Activated CD8-positive, alpha-beta memory T cell treated with anti-CD3 and anti-CD28 coated beads for 24 hours (primary cell): ENCODE results near the gene RSPO3.

ENCODE experiments used
- DNase-seq: peaks from one replicate; pipeline ENCODE4 v3.0.0-alpha.2; 2020

Gene RSPO3

DNA sequence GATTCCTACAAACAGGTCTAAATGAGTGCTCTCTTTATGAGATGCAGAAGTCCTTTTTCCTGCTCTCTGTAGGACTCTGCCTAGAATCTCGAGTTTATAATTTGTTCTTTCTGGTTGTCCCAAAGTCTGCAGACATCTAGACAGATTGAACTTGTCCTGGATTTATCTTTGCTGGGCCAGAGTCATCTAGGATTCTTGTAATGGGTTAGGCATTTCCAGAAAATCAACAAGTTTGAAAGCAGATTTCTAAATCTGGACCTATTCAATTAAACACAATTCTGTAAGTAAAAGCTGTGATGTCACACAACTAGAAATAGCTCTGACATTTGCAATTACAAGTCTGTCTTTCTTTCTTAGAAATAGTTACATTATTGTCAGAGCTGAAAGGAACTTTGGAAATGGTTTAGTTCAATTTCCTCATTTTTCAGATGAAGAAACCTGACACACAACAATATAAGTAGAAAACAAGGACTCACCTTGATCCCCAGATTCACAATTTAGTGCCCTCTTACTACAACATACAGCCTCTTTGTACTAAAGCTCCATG, 4.2 kb upstream of the RSPO3 start:
- no peak for DNase-seq

DNA sequence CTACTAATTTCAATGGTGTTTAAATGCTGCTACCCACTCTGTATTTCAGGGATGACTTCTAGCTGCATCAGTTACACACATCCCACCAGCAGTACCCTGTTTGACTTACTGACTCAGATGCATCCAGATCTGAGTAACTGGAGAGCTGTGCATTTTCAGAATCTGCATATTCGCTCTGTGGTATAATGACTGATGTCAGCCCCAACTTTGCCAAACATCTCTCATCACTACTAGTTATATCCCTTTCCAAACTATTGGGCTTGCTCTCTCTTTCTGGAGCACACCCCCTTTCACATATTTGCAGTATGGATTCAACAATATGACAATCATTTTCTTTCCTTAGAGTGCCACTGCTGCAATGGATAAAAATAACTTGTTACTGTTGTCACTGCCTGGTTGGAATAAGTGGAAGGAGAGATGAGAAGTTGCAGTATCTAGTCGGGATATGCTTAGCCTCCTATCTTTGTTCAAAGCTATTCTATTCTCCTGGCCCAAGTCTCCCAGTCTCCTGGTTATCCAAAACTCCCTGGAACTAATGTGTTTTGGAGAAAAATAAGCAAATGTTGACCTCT, 3.3 kb upstream of the RSPO3 start:
- no peak for DNase-seq

DNA sequence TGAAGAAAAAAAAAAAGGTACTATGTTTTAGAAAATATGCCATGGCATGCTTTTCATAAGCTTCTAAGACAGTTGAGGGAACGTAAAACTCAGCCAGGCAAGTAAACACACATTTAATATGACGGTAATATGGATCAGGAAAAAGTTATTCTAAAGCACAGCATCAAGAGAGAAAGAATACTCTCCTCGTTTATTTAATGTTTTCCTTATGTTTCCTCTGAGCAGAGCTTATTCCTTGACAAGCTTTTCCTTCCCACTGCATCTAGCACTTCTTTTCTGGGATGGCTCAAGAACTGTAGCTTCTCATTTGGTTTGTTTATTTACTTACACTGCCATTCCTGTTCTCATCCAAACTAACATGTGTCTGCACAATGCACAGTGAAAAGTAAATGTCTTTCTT, 2.7 kb upstream of the RSPO3 start:
- DNase-seq, result no peak

DNA sequence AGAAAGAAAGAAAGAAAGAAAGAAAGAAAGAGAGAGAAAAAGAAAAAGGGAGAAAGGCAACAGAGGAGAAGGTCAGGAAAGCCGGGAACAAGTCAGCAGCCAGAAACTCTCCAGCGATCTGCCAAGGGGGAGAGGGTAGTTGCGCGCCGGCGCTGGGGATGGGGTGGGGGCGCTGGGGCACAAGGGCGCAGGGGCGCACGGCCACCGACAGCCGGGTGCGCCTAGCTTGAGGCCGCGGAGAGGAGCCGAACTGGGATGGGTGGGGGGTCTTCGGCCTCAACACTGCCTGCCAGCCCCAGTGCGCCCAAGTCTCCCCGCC, 533 bp upstream of the RSPO3 start:
- no peak for DNase-seq

DNA sequence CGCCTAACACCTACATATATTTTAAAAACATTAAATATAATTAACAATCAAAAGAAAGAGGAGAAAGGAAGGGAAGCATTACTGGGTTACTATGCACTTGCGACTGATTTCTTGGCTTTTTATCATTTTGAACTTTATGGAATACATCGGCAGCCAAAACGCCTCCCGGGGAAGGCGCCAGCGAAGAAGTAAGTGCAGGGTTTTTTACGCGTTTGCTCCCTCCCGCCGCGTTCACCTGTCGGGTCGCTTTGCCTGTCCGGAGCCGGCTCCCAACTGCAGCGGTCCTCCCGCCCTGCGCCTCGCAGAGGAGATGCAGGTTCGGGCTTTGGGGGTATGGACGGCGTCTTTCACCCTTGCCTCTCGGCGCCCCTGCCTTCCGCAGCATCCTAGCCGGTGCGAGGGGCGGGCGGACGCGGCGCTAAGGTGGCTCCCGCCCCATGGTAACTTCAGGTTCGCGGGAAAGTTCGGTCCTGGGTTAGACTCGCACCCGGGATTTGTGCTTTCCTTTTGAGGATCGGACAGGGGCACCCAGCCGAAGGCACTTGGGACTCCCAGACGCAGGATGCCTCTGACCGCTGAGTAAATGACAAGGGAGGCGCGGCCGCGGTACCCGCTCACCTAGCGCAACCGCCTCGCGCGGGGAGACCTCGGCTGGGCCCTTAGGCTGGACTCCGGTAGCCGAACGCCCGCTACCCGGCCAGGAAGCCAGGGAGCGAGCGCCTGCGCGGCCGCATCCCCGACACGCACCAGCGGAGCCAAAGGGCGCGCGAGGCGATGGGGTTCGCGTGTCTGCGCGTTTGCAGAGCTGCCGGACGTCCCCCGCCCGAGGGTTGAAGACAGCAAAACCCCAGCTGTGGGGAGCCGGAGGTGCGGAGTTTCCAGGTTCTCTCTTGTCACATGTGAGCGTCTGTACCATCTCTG, 891 bp downstream of the RSPO3 start:
- DNase-seq, result peak; percentile 60

DNA sequence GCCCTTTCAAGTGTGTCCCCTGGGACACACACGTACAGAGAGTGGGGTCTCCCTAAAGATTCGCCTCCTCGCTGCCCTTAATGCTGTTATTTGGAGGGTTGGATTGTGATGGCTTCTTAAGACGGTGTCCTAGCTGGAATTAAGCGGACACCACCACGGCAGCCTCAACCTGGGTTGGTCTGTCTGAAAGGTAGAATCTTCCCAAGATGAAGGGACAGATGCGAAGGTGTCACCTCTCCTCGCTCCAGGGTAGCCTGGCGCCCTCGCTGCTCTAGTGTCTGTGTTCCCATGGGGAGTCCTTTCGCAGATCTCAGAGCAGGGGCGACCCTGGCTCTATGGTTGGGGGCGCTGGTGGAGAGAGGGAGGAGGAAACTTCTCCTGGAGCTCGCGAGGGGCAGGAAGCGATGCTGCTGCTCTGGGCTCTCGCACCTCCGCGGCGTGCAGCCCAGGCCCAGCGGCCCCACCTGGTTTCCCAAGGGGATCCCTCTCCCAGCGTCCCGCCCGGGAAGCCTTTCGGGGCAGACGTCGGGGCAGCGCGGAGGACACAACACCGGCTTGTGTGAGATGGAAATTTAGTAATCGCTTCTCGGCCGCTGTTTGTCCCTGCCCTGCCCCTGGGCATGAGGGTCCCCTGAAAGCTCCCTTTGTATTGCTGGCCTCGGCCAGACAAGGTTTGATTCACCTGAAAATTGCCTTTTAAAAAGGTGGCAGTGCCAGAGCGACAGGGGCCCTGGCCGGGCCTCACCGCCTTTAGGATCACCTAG, 1.7 kb downstream of the RSPO3 start:
- peak; percentile 56 for DNase-seq

DNA sequence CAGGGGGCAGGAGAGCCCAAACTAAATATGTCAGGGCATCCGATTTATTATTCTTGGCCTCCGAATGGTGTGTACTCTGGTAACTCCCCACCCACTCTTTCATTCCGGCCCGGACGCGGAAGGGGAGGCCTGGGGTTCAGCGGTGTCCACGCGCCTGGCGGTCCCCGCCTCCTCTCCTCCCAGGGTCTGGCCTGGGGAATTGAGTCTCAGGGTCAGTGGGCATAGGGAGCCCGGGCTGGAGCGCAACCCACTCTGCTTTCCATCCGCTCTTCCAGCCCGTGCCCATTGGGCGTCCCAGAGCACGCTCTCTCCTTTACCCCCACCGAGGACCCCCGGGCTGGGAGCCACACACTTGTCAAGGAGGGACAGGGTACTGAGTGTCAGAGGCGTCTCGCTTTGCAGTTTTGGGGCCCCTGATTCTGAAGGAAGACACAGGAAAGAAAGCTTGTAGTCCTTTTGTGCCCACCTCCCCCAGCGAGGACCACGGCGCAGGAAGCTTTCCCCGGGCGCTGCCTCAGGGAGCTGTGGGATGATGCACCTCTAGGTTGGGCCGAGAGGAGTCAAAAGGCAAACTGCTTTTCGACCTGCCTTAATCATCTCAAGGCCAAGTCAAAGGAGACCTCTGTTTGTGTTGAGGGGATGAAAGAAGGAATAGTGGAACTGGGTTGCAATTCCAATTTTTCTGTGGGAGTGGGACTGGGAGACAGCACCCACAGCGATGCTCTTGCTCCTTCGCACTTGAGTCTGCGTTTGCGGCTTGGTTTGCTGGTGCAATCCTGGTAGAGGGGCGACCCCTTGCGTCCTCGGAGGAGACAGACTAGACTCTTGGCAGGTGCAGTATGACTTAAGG, 2.5 kb downstream of the RSPO3 start:
- peak; percentile 79 for DNase-seq

DNA sequence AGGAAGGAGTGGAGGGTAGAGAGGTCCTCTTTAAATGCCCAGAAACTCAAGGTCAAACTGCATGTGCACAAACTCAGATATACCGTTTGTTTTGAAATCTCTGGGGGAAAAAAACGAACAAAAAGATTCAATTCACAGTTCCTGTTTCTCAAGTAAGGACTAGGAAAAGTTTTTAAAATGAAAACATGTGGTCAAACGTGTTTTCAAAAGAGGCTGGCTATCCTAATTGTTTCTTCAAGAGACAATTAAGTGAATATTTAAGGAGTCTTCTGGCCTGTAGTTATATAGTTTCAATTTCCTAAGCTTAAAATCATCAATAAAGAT, 3.1 kb downstream of the RSPO3 start:
- DNase-seq, result no peak

DNA sequence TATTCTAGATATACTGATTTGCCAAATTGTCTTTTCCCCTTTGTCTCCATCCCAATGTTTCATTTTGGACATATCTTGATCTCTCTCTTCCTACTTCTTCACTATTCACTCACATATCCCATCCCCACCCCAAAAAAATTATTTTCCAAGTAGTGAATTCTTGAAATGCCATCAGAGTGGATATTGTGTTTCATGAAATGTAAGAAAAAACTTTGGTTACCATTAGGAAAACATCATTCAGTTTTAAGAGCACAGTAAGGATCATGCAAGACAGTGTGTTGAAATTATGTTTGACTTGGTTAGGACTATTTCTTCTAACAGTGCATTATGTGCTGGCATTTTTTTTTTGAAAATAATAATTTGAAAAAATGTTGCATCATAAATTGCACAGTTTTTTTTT, 5.7 kb downstream of the RSPO3 start:
- DNase-seq, result no peak

DNA sequence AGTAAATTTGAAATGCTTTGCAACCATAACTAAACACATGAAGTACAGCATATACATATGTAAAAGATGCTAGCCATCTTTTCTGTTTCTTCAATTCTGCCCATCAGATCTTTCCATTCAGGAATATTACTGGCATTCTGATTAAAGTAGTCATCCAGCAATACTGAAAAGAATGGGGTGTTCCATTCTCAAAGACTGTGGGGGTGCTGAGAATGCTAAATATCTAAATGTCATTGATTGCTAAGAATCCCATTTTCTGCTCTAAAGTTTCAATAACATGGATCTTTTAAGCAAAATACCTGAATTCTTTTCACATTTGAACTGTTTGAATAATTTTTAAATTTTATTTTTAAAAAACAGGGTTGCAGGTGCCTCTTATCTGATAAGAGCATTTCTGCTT, 6.2 kb downstream of the RSPO3 start:
- no peak for DNase-seq

DNA sequence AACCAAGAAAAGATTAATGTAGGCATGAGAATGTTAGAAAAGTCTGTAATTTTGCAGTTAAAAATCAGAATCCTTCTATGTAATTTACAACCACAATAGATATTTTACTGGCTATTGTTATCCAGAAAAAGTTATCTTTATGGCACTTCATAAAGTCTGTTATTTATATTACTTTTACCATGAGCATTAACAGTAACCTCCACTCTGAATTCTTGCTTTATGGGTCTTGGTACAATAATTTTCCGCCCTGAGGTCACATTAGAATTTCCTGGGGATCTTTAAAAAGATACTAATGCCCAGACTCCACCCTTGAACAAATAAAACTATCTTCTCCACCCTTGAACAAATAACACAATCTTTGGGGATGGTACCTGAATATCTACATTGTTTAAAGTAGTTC, 9.6 kb downstream of the RSPO3 start:
- no peak for DNase-seq

DNA sequence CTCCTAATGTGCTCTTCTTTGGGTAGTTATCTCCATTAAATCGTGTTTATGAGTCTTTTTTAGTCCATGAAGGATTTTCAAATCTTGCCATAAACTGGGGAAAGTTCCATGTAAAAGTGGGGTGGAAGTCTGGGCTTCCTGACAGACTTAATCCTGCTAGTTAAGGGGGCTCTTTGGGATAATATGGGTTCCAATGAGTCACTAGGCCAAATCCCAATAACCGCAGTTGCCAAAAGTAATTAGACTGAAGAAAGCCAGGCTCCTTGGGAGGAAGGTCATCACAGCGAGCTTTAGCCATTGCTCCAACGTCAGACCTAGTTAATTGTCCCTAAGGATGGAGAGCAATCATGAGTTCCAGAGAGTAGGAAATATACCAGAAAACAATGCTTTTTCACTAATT, 10.8 kb downstream of the RSPO3 start:
- no peak for DNase-seq

DNA sequence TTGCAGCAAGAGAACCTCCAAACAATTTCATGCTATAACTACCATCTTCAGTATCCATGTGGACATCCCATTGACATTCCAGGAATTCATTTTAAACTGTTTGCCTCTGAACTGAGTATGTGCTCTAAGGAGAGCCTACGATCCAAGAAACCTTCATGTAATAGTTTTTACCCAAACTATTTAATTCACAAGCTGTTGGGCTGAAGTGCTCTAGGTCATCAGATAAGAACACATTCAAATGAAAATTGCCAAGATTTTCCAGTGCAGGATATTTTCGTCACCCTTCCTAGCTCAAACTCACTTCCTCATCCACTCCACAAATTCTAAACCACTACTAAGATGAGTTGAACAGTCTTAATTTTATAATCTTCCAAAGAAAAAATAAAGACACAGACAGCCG, 12.8 kb downstream of the RSPO3 start:
- no peak for DNase-seq

DNA sequence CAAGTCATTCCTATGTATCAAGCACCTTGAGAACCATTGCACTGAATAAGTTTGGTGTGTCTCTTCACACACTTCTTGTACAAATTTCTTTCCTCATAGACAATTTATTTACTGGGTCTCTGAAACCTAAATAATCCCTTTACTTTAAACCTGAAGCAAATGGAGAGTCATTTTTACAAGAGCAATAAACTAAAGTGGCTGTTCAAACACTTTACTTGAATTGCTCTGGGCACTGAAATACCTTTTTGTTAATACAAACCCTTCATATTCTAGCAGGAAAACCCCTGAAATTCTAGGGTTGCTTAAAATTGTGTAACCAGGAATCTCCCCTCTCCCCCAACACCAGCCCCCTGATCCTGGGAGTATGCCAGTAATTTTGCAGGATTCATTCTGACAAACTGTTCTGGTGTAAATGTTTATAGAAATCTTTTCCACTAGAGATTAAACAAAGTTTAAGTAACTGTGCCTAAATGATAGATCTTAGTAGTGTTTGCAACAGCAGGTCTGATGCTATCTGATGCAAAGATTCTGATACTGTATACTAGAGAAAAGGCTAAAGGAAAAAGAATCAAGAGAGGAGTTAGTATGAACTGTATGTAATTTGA, 13.4 kb downstream of the RSPO3 start:
- DNase-seq, result no peak

DNA sequence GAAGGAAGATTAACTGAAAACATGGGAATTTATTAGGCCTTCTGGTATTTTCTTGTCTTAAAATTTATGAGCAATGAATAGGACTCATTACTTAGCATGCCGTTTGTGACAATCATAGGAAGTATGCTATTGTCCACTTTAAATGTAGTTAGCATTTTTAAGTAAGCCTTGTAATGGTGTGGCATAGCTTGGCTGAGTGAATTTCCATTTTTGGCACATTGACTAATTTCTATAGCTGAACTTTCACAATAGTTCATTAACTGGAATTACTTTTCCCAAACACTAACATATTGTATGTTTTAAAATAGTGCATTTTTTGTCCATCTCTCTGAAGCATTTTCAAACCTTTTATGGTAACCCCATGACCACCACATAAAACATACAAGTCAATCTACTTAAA, 15.7 kb downstream of the RSPO3 start:
- no peak for DNase-seq

DNA sequence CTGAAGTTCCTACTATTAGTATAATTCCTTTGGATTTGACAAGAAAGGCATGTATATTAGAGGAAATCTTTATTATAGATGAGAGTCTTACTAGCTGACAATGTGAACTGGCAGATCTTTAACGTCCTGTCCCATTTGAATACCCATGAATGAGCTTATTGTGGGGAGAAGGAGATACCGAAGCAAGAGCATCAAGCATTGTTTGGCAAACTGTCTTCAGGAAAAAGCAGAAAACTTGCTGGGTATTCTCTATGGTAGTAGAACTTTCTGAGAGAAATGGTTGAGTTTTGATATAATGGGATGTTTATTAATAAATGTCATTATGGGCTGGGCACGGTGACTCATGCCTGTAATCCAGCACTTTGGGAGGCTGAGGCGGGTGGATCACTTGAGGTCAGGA, 18.3 kb downstream of the RSPO3 start:
- no peak for DNase-seq

DNA sequence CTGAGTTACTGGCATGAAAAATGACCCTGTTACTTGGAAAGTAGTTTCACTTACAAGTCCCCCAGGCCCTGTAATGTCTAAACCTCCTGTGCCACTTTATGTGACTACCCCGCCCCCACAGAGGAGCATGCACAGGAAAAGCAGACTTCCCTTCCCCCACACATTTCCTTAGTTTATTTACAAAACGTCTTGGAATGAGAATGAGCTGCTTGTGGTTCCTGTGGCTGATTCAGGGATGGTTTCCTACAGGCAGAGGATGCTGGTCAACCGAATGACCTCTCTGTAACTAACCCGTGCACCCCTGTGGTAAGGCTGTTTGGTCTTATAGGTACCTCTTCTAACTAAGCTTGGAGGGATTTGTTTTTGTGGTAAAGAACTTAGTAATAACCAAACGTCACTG, 28.5 kb downstream of the RSPO3 start:
- DNase-seq, result no peak

DNA sequence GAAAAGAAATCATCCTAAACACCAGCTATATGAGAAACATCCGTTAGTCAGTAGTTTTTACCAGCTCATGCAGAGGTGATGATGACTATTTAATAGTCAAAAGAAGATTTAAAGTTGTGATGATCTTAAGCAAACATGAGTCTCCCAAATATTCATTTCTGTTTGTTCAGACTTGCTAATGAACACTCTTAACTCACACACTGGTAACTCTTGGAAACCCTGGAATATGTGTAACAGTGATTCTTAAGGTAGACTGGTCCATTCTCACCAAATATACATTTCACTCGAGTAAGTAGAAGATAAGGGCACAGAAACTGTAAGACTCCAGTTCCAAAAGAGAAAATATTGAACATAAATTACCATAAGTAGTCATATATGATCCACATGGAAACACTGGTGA, 29.1 kb downstream of the RSPO3 start:
- no peak for DNase-seq

DNA sequence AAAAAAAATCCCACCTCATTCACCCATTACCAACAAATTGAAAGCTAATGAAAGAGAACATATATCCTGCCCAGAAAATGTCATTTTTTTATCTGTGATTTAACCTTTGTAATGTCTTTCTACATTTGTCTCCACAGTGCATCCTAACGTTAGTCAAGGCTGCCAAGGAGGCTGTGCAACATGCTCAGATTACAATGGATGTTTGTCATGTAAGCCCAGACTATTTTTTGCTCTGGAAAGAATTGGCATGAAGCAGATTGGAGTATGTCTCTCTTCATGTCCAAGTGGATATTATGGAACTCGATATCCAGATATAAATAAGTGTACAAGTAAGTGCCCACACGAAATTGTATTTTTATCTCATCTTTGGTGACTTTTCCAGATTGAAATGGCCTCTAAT, 30.0 kb downstream of the RSPO3 start:
- DNase-seq, result no peak

DNA sequence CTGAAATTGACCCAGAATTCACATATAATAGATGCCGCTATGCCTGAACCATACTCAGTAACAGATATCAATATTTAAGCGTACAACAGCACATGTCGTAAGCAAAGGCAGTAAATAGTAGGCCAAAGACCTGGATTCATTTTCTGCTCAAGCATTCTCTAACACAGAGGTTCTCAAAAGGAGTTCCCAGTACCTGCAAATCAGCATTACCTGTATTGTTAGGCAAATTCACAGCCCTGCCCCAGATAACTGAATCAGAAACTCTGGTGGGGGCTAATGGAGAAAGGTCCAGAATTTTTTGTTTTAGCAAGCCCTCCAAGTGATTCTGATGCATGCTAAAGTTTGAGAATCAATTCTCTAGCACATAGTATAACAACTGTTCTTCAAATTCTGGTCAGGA, 36.0 kb downstream of the RSPO3 start:
- DNase-seq, result no peak

DNA sequence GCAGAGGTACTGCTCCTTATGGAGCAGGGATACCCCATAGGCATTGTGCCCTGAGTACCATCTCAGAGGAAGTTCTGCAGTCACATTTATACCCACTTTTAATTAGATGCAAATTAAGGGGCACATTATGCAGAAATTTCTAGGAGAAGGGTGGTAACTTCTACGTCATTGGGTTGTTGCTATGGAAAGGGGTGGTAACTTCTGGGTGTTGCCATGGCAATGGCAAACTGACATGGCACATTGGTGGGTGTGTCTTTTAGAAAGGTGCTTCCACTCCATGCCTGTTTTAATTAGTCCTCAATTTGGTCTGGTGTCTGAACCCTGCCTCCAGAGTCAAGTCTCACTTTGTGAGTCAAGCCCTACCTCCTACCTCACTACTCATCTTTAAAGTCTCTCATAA, 42.0 kb downstream of the RSPO3 start:
- DNase-seq, result no peak

DNA sequence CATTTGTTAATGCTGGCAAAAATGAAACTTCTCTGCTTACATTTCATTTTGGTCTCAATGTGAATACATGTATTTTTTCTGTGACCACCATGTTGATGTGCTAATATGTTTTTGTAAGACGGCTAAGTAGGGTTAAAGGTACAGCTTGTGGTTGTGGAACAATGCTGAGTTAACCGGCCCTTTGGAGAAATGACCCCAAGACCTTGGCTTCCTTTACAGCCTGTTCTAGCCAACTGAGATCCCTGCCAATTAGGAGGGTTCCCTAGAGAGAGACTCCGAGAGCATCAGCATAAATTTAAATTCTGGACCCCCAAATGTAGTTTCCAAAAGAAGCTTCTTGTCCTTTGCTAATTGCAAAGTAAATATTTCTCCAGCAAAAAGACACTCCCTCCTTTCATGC, 44.4 kb downstream of the RSPO3 start:
- DNase-seq, result no peak

DNA sequence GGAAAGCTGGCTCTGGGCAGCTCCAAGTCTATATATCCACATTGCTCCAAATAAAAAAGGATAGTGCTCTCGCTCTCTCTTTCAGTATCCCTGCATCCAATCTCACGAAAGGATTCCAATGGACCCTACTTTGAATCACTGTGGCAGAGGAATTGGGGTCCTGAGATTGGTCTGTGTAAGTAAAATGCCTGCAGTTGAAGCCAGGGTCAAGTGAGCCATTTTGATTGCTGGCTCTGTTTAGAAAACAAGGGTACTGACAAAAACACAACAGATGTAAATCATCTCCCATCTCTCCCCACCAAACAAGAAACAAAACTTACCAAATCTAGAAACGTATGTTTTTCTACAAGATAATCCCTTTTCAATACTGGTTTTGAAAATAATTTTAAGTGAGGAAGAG, 45.6 kb downstream of the RSPO3 start:
- no peak for DNase-seq
